Activated CD4-positive, CD25-positive, alpha-beta regulatory T cell treated with anti-CD3 and anti-CD28 coated beads, Interleukin-2, amount 50 U/mL, for 16 hours (primary cell): Measurements from ENCODE around the gene DAPK1.

Source experiments
- DNase-seq: peaks from one replicate; pipeline ENCODE4 v3.0.0-alpha.2; 2020; ENCODE audit warnings: low read depth, low spot score

The DAPK1 gene

DNA sequence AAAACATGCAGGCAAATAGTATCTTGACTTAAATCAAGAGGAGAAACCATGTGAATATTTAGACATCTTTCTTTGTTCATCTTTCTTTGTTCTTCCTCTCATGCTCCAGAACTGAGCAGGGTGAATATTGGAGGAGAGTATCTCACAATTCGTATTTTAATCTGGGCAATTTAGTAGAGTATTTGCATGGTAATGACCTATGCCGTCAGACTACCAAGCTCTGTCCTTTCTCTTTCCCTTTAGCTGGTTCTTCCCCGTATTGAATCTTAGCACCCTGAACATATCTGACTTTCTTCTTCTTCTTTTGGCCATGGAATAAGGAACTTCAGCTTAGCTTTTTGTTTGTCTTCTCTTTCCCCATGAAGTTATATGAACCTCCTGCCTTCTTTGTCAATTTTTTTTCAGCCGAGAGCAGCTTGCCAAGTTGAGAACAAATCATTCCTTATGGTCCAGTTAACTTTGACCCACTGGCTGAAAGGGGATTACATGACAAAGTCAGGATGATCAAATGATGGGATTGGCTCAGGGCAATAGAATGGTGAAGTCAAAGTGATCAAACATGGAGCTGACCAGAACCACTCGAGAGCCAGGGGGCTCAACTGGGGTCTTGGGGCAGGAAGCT, 95.8 kb downstream of the DAPK1 start:
- no peak for DNase-seq

- DNase-seq, result no peak
Measured at GRCh38 chr9:87594194-87594593, 96.5 kb downstream of the DAPK1 start.

- no peak for DNase-seq
Measured at GRCh38 chr9:87594662-87595061, 97.0 kb downstream of the DAPK1 start.

GRCh38 chr9:87595610-87596009, 97.9 kb downstream of the DAPK1 start:
- no peak for DNase-seq

GRCh38 chr9:87596862-87597261, 99.2 kb downstream of the DAPK1 start:
- DNase-seq, result no peak

- no peak for DNase-seq
Measured at GRCh38 chr9:87597710-87598443, 100.2 kb downstream of the DAPK1 start.

DNA sequence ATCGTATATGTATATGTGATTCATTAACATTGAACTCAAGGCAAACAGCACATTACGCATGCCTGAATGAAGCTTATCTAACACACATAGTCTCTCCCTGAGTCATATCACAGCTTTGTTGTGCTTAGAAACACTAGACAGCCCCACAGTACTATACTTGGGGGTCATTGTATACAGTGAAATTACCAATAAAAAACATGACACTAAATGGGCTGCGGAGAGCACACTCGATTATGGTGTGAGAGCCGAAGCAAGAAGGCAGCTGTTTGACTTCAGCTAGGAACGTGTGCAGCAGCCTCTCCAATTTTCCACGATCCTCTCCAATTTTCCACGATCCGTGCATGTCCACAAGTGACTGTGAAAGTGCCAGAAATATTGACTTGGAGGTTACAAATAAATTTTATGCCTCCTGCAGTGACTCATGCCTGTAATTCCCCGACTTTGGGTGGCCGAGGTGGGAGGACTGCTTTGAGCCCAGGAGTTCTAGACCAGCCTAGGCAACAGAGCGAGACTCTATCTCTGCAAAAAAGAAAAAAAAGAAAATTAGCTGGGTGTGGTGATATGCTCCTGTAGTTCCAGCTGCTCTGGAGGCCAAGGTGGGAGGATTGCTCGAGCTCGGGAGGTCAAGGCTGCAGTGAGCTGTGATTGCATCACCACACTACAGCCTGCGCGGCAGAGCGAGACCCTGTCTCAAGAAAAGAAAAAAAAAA, 102.4 kb downstream of the DAPK1 start:
- no peak for DNase-seq

GRCh38 chr9:87601176-87601575, 103.5 kb downstream of the DAPK1 start:
- DNase-seq, result no peak

DNA sequence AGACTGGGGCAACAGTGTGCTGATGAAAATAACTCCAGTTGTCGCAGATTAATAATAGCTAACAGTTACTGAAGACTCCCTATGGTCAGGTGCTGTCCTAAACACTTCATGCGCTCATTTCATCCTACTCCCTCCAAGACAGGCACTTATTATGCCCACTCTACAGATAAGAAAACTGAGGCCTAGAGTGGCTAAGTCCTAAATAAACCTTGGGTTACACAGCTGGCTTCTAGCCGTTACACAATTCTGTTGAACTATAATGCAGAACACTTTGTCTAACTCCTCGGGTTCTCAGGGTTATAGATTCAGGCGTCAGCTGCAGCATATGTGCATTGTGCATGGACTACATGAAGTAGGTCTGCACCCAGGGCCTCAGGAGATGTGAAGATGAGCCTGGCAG, 103.9 kb downstream of the DAPK1 start:
- DNase-seq, result no peak

GRCh38 chr9:87602933-87603643, 105.4 kb downstream of the DAPK1 start:
- no peak for DNase-seq

DNA sequence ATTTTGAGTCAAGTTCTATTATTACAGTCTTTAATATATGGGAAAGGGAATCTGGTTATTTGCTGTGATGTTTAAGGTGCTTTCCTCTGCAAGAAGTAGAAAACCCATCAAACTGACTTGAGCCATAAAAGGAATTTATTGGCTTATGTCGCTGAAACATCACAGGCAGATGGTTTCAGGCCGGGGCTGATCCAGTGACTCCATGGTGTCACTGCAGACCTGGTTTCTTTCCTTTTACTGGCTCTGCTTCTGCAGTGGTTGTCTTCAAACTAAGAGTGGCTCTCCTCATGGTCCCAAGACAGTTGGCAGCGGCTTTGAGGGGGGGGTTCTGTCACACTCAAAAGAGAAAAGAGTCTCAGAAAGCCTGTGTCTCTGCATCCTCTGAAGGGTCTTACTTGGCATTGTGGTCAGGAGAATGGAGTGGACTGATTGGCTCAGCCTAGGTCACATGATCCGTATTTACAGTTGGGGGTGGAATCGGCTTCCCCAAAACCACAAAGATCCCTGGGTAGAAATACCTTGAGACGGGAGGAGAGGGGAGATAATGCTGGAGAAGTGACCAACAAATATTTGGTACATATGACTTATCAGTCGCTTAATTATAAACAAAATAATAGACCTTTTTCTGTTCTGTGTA, 106.3 kb downstream of the DAPK1 start:
- no peak for DNase-seq

DNA sequence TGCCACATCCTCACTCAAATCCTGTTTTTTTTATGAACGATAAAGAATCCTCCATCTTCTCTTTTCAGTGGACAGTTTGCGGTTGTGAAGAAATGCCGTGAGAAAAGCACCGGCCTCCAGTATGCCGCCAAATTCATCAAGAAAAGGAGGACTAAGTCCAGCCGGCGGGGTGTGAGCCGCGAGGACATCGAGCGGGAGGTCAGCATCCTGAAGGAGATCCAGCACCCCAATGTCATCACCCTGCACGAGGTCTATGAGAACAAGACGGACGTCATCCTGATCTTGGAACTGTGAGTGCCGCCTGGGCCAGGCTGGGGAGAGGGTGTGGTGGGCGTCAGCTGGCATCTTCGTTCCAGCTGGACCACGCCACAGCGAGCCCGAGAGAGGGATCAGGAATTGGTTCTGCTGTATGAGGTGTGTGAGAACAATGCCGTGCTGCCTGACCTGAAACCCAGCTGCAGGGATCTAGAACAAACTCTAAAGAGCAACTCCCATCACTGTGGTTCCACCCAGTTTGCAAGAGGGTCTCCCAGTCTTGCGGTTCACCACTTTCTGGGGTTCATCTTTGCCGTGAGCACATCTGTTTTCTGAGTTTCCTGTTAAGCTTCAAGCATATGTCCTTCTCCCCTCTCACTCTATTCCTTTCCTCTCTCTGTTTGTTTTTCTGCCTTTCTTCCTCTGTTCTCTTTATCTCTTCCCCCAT, 107.4 kb downstream of the DAPK1 start:
- no peak for DNase-seq

DNA sequence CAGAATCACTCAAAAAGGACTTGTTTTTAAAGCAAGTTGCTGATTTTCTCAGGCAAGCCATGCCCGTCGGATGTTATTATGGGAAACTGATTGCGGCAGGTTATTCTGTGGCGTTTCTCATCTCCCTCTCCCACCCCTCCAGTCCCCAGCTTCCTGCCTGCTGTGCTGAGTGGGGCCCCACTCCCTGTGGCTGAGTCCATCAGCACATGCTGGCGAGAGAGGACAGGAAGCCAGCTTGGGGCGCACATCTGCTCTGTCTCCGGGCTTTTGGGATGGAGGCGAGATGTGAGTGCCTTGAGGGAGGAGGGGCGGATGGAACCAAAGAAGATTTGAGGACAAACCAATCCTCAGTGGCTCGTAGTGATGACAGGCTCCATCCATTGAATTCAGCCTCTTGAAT, 108.0 kb downstream of the DAPK1 start:
- no peak for DNase-seq

GRCh38 chr9:87606841-87607521, 109.3 kb downstream of the DAPK1 start:
- DNase-seq, result no peak

- DNase-seq, result no peak
Measured at GRCh38 chr9:87607859-87608258, 110.2 kb downstream of the DAPK1 start.

DNA sequence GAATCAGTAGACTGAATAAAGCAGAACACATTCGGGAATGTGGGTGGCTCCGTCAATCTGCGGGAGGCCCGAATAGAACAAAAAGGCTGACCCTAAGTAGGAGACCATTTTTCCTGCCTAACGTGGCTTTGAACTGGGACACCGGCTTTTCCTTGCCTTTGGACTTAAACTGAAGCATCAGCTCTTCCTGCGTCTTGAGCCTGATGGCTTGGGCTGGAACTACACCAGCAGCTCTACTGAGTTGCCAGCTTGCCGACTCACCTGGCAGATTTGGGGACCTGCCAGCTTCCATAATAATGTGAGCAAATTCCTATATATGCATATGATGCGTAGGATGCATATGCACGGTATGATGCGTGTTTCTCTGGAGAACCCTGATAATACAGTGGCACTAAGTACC, 111.3 kb downstream of the DAPK1 start:
- DNase-seq, result no peak

DNA sequence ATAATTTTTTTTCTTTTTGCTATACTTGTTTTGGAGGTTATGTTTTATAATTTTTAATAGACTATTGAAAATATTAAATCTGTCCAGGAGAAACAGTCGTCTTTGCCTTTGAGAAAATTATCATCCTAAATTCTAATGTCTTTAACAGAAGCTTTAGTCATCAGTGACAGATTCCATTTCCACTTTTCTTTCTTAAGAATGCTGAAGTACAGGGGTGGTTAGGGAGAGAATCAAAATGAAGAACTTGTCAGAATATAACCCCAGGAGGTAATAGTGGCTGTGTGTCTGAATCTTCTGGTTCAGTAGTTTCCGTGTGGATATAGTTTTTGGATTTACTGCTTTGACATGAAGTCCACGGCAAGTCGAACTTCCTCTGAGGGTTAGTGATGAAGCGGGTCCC, 111.8 kb downstream of the DAPK1 start:
- DNase-seq, result no peak

GRCh38 chr9:87610200-87611155, 112.8 kb downstream of the DAPK1 start:
- DNase-seq, result no peak

- DNase-seq, result no peak
Measured at GRCh38 chr9:87611776-87612175, 114.1 kb downstream of the DAPK1 start.
